Activated T-helper 1 cell treated with anti-CD3 and anti-CD28 coated beads, Interleukin-2, amount 50 U/mL, for 16 hours (primary cell): ENCODE data around the gene CSNK1A1.
"Not testable (repeated sequence)": the region's sequence is repeated elsewhere in the genome, so short reads cannot be mapped to it uniquely, and the experiment has no call there.

Experiments
- DNase-seq, 2 donors: peaks; one replicate each; pipeline ENCODE4 v3.0.0-alpha.2; 2020; ENCODE audit warnings: low read depth in 1 of 2, low spot score in 1 of 2

The CSNK1A1 gene

DNA sequence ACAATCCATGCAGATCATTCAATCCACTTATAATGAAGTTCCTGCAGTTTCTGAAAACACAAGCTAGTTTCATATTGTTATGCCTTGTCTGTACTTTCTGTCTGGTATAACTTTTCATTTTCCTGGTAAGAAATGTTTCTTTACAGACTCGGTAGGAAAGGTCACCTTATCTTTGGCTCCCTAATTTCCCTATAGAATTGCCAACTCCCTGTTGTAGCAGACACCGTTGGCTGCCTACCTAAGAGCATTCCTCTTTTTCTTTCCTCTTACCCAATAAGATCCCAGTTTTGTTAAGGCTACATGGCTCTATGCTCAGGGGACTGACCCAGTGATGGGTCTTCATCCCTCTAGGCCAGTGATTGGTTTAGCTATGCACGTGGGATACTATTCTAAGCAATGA is 23.9 kb upstream of the CSNK1A1 start:
- no peak for DNase-seq

DNA sequence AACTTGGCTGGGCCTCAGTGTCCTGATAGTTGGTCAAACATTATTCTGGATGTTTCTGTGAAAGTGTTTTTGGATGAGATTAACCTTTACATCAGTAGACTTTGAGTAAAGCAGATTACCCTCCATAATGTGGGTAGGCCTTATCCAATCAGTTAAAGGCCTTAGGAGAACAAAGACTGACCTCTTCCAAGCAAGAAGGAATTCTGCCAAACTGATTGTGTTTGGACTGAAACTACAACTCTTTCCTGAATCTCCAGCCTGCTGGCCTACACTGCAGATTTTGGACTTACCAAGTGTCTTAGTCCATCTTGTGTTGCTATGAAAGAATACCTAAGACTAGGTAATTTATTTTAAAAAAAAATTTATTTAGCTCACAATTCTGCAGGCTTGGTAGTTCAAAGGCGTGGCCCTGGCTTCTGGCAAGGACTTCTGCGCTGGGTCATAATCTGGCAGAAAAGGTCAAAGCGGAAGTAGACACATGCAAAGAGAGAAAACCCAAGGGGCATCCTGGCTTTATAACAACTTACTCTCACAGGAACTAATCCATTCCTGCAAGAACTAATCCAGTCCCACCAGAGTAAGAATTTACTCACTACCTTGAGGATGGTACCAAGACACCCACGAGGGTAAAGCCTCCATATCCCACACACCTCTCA is 21.5 kb upstream of the CSNK1A1 start:
- DNase-seq, result no peak

DNA sequence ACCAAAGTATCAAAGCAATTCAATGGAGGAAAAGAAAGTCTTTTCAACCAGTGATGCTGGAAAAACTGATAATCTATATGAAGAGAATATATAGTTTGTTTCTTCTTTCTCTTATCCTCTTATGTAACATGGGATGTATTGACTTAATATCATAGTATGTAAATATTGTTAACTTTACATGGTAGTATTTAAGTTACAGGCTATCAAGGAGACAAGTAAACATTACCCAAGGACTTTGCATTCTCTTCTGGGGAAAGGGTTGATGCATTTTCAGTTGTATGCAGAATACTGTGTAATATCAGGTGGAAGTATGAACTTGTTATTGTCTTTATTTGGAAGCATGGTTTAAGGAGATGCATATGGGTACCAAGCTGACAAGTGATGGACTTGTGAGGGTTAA is 20.9 kb upstream of the CSNK1A1 start:
- no peak for DNase-seq

DNA sequence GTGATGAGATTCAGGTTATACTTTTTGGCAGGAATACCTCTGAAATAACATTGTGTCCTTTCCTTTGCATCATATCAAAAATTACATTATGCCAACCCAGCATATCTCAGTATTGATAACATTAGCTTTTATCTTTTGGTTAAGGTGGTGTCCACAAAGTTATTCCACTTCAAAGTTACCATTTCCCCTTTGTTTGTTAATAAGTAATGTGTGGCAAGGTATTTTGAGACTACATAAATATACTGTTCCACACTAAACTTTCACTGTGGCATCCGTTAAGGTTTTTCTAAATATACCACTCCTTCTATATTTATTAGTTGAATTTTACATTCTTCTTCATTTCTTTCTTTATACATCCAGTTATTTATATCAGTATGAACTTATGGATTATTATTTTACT is 16.0 kb upstream of the CSNK1A1 start:
- DNase-seq, result no peak

DNA sequence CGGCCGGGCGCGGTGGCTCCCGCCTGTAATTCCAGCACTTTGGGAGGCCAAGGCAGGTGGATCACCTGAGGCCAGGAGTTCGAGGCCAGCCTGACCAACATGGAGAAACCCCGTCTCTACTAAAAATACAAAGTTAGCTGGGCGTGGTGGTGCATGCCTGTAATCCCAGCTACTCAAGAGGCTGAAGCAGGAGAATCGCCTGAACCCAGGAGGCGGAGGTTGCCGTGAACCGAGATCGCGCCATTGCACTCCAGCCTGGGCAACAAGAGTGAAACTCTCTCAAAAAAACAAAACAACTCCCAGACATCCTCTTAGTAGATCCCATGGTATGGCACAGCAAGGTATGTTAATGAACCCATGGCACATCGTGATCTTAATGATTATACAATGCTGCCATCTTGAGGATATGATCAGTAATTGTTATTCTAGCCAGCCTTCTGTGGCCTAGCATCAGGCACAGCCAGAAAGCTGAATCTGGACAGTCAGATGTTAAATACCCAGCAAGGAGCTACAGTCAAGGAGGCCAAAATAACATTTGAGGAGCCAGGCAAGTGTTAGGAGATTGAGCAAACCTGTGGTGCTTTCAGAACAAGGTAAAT is 13.4 kb upstream of the CSNK1A1 start:
- DNase-seq, result not testable (repeated sequence)

DNA sequence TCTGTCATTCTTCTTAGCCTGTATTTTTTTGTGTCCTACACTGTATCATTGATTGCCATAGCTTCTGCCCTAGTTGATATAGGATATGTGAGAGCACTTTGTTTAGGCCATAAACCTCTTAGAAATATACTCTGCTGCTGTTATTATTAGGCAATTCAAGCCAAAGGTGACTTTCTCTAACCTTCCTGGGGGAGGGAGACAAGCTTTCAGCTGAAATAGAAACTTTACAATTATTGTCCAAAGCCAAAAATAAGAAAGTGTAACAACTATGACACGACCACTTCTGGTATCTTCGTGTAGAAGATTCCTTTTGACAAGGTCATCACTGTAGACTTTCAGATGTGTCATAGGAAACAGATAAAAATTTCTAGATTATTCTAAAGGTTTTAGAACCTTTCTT is 12.2 kb upstream of the CSNK1A1 start:
- DNase-seq, result no peak

DNA sequence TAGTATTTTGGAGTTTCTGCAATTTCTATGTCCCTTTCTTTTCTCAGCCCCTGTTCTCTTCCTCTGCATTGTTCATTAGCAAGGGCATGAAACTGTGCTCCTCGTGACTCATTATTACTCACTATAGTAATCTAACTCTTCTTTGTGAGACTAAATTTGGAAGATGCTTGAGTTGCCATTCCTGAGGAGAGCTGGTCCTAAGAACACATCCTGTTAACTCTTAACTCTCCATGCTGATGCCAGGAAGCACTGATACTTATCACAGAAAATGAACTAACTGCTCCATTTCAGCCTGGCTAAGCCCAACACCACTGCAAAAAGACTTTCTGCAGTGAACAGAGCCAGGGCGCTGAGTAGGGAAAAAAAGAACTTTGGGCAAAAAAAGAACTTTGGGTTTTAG is 10.6 kb upstream of the CSNK1A1 start:
- DNase-seq, result no peak

DNA sequence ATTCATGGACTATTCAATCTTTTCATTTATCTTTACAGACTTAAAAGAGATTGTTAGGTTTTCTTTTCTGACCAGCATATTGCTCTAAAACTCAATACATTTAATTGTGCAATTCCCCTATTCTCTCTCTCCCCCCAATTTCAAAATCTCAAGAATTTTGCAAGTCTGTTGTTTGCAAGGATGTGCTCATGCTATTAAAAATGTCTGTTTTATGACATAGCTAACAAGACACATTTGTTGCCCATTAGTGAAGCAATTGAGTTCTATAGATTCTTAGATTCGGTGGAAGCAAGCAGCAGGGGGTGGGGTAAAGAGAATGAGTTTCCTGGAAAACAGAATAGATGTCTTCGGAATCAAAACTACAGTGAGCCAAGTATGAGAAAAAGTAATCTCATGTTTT is 8.5 kb upstream of the CSNK1A1 start:
- DNase-seq, result no peak

DNA sequence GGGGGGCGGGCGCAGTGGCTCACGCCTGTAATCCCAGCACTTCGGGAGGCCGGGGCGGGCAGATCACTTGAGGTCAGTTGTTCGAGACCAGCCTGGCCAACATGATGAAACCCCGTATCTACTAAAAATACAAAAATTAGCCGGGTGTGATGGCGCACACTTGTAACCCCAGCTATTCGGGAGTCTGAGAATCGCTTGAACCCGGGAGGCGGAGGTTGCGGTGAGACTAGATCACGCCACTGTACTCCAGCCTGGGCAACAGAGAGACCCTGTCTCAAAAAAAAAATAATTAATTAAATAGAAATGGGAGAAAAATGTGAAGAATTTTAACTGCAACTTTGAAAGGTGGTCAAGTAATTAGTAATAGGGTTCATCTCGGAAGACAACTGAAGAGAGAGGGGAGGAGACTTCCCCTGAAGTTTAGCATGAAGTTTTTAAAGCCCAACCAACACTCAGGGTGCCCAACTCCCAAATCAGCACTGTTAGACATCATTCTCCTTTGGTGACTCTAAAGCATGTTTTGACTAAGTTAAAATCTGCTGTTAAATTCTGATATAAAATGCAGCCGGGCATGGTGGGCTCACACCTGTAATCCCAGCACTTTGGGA is 1.4 kb upstream of the CSNK1A1 start:
- no peak for DNase-seq

DNA sequence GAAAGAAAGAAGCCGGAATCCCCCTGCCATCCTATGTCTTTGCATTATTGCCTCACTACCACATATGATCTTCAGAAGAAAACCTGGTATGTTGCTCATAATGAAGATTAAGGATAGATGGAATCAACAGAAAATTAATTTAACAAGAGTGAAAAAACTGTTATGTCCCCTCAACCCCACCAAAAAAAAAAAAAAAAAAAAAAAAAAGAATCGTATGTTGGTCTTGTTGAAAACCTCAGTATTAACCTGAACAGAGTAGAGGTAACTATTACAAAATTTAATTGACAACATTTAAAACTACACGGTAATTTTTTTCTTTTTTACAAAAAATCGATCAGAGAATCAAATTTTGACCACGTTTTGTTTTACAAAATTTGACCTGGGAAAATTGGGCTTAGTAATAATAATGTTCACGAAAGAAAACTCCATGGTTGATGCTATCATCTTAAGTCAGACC is 827 bp upstream of the CSNK1A1 start:
- no peak for DNase-seq

DNA sequence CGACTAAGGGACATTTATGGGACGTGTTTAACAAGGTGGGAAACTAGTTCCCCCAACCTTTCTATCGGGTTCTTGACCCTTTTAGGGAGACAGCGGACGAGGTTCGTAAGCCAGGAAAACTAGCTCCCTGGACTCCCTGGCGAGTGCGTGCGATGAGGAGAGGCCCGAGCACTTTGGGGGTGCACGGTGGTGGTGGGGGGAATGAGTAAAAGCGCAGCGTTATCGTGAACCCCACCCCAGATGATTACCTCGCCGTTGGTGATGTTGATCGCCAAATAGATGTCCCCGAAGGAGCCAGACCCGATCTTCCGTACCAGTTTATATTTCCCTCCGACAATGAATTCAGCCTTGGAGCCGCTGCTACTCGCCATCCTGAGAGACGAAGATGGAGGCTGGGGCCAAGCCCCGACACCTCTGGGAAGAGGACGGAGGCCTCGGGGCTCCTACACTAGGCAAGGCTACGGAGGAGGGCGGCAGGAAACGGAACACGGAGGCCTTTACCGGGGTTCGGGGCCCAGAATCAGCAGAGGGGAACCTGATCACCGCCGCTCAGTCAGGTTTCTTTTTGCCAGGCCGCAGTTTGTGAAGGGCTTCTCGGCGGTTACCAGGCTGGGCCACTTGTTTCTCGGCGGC is 529 bp downstream of the CSNK1A1 start:
- peak in 1 of 2 donors; percentile 7 for DNase-seq

DNA sequence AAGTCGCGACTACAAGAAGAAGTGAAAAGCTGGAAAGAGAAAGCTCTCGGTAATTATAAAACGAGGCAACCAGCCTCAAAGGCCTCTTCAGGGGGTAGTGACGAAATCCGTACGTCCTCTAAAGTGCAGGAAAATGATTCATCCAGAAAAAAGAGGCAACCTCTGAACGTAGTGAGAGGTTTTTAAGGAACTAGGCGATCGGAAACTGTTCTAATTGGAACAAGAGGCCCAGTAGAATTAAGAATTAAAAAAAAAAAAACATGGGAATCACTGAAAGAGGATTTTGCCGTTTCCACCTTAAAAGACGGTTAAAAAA is 1.0 kb downstream of the CSNK1A1 start:
- no peak for DNase-seq

DNA sequence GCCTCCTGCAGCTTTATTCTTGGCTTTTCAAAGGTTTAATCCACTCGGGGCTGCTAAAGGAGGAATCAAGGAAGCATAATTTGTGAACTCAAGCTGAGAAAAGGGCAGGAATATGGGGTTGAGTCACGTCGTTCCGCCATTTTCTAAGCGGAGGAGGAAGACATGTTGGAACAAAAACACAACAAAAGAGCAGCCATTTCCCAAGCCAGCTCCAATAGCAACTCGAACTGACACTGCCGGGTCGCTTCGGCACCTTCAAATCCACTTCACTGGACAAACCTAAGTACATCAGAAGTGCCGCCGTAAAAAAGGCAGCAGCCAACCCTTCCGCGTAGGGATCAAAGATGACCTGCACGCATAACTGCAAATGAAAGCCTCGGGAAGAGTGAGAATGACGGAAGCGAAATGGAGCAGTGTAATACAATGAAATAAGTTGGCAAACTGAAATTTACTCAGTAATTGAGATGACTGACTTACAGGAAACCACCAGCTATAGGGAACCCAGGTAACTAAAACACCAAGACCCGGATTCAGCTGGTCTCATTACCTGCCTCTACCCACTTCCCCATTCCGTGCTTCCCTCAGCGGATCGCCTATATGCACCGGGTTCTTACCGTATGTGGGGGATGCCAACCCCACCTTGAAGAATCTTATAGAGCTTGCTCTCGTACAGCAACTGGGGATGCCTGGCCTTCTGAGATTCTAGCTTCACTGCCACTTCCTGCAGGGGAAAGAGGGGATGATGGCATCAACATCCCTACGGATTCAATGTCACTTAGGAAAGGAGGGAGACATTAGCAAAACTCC is 1.6 kb downstream of the CSNK1A1 start:
- DNase-seq, result no peak

DNA sequence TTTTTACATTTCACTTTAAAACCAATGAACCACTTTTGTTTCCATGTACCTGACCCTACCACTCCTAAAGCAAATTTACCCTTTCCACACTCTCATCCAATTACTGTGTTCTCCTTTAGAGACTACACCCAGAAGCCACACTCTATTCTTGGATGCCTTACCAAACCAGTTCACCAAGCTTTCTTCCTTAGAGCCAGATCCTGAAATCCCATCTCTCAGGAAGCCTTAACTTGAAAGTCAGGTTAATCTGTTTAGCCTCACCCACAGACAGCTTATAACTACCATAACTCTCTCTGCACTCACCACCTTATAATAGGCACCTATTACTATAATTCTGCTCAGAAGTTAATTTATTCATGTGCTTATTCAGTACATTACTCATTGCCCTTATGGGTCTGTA is 4.3 kb downstream of the CSNK1A1 start:
- no peak for DNase-seq

DNA sequence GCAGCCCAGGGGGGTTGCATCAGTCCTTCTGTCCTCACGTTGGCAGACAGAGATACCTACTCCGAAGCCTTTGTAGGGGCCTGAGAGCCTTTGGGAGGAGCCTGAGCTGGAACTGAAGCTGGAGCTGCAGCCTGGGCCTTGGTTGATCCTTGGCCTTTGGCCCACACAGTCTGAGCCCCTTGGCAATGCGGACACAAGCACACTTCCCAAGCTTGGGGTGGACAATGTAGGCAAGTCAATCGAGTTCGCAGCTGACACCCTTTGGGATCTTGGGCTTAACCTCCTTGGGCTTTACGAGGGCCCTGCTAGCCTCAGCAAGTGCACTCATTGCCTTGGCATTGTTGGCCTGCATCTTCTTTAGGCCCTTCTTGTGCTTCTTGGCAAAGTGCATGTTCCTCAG is 5.9 kb downstream of the CSNK1A1 start:
- DNase-seq, result no peak

DNA sequence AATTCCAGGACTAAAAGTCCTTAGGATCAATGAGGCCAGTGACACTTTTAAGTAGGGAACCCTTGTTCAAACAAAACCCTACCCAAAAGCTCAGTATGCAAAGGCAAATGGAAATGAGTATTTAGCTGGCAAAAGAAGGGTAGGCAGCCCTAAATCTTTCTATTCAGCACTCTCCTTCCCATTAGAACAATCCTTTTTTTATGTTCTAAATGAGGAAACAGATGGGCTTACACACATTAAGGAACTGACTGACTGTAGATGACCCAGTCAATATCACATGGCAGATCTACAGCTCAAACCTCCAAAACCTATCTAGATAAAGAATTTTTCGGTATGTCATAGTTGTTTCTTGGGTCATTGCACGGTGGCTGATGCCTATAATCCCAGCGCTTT is 7.2 kb downstream of the CSNK1A1 start:
- no peak for DNase-seq

DNA sequence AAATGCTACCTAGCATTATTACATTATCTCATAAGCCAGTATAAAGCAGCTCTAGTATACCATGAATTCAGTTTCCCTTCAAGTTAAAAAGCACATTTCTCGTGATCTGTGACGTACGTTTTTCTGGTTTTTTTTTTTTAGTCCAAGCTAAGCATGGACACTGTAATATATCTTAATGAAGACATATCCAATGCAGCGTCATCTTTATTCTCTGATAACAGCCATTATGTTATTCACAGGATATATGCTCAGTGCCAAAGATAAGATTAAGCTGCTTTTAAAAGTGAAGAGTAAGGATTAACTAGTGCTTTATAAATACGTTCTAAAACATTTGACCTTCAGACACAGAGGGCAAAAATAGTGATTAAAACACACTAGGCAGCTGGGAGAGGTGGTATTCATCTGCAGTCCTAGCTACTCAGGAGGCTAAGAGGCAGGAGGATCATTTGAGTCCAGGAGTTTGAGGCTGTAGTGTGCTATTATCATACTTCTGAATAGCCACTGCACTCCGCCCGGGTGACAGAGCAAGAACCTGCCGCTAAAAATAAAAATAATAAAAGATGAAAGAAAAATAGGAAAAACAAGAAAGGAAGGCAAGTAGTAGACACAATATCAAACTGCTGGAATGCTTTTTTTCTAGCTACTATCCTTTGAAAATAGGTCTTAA is 7.7 kb downstream of the CSNK1A1 start:
- DNase-seq, result no peak

DNA sequence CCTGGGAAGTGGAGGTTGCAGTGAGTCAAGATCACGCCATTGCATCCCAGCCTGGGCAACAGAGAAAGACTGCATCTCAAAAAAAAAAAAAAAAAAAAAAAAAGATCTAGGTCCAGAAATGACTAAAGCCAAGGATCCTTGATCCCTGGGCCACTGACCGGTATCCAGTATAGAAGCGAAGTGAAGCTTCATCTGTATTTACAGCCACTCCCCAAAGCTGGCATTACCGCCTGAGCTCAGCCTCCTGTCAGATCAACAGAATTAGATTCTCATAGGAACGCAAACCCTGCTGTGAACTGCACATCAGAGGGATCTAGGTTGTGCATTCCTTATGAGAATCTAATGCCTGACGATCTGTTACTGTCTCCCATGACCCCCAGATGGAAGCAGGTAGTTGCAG is 9.3 kb downstream of the CSNK1A1 start:
- no peak for DNase-seq

DNA sequence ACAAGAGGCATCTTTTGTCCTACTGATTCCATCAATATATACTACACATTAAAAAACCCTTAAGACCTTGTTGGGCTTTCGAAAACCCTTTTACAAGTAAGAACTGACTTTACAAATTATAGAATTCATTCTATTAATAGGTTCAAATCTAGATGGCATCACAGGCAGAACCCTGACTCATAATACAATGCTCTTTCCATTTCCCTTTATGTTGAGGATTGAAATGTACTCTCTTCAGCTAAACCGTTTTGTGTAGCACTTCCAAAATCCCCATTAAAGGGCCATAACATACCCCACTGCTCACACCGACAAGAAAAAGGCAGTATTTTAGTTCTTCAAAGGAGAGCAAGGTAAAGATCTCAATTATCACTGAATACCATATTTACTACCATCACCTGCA is 11.2 kb downstream of the CSNK1A1 start:
- DNase-seq, result no peak

DNA sequence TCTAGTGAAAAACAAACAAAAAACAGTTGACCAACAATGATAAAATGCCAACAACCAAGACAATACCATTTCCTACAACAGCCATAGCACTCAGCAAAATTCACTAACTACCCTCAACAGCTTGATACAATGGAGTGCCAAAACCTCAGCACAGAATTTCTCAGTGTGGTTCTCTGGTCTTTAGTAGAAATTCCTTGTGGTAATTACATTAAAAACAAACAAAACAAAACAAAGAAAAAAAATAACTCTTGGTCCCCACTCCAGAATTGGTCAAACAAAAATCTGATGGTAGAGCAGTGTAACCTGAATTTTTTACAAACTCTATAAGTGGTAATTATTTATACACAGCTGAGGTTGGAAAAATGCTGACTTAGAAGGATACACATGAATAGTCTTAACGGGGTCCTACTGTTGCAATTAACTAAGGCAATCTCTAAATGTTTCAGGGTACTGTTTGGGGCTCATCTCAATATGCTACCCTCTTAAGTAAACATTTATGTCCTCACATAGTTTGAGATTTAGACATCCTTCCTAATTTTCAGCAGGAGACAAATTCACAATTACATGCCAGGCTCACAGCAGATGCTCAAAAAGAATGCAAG is 13.8 kb downstream of the CSNK1A1 start:
- no peak for DNase-seq

DNA sequence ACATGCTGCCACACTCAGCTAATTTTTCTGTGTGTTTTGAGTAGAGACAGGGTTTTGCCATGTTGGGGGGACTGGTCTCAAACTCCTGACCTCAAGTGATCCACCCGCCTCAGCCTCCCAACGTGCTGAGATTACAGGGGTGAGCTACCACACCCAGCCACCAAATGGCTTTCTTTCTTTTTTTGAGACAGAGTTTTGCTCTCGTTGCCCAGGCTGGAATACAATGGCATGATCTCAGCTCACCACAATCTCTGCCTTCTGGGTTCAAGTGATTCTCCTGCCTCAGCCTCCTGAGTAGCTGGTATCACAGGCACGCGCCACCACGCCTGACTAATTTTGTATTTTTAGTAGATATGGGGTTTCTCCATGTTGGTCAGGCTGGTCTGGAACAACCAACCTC is 15.5 kb downstream of the CSNK1A1 start:
- not testable (repeated sequence) for DNase-seq
